C4-2B (cell line): ENCODE measurements around the gene CD300E.
A peak's percentile ranks its signal among the peaks of the same experiment; 100 is the strongest.

Experiments used
- ZFX ChIP-seq: fragments of 450-650 bp; IDR thresholded peaks from 2 replicates; pipeline ENCODE4 v1.6.1; 2017
- TF ChIP-seq, protein P1 (sequence below): fragments of 450-650 bp; conservative IDR thresholded peaks from 2 replicates; pipeline ENCODE4 v1.5.1; 2017; ENCODE audit warnings: mild to moderate bottlenecking

DNA sequence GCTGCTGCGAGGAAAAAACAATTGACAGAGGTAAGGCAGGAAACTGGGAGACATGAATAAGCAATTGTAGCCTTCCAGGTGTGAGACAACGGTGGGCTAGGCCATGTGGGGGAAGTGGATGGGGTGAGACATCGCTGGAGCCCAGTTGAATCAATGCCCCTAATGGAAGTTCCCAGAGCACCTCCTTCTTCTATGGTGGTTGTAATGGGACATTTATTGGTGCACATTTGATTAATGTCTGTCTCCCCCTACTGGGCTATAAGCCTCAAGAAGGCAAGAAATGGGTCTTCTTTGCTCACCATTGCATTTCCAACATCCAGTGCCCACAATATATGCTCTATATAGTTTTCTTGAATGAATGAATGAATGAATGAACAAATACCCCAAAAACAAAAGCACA is 22.7 kb upstream of the CD300E start:
- TF ChIP-seq, protein P1, sequence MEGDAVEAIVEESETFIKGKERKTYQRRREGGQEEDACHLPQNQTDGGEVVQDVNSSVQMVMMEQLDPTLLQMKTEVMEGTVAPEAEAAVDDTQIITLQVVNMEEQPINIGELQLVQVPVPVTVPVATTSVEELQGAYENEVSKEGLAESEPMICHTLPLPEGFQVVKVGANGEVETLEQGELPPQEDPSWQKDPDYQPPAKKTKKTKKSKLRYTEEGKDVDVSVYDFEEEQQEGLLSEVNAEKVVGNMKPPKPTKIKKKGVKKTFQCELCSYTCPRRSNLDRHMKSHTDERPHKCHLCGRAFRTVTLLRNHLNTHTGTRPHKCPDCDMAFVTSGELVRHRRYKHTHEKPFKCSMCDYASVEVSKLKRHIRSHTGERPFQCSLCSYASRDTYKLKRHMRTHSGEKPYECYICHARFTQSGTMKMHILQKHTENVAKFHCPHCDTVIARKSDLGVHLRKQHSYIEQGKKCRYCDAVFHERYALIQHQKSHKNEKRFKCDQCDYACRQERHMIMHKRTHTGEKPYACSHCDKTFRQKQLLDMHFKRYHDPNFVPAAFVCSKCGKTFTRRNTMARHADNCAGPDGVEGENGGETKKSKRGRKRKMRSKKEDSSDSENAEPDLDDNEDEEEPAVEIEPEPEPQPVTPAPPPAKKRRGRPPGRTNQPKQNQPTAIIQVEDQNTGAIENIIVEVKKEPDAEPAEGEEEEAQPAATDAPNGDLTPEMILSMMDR: peak; percentile 56
- TF ChIP-seq ZFX: no peak
